Activated CD8-positive, alpha-beta memory T cell treated with anti-CD3 and anti-CD28 coated beads, Interleukin-2, amount 50 U/mL, for 24 hours (primary cell): ENCODE data around the gene RABL3.
"Not testable (repeated sequence)": the region's sequence is repeated elsewhere in the genome, so short reads cannot be mapped to it uniquely, and the experiment has no call there.

Source experiments
- DNase-seq: peaks from one replicate; pipeline ENCODE4 v3.0.0-alpha.2; 2020; ENCODE audit errors: extremely low read depth

RABL3 gene

DNA sequence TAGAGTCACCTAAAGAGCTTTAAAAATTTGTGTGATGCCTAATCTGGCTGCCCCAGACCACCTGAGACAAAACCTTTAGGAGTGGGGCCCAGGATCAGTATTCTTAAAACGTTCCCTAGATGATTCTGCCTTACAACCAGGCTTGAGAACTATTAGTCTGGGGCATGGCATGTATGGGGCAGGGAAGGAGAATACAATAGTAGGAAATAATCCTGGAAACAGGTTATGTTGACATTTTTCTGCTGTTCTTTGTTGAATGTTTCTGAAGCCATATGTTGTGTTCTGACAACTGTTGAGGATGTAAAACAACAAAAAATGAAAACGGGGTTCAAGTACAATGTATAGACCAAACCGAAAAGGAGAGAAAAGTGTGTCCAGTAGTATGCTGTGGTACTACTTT, 3.1 kb upstream of the RABL3 start:
- DNase-seq, result no peak

DNA sequence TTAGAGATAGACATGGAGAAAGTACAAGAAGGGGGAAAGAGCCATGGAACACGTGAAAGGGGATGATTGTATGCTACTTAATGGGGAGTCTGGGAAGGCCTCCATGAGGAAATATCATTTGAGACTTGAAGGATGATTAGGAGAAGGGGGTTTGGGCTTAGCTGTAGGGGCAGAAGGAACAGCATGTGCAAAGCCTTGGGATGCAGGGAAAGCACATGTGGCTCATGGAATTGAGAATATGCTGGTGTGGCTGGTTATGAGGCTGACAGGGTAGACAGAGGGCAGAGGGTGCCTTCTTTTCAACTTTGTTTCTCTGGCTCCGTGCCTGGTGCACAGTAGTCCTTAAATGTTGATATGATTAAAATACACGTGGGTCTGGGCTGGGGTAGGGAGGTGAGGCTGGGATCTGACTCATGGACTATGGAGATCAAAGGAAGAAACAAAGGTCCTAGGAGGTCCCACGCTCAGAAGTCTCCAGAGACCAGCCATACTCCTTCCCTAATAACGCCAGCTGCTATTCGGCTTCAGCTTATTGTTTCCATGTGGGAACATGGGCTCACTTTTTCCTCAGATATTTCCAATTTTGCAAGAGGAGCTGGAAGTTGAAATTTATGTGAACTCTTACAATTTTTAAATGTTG, 1.4 kb upstream of the RABL3 start:
- DNase-seq, result no peak

DNA sequence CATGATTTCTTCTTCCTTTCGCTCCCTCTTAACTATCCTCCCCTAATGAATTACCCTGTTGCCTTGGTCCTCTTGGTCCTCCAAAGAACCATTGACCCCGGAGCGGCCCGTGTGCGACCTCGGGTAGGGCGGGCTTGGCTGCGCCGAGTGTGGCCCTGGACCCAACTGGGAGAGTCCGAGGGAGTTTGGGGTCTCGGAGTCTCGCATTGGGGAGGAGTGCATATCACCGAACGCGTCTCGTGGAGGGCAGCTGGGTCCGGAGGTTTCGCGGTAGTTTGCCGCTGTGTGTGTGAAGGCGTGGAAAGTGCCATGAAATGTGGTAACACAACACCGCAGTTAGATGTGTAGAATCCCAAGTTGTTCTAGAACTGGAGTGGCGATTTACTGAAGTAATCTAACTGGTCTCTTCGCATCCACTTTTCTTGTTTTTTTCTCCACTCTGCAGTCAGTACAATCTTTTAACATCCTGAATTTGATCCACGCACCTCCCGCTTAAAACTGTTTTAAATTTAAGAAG, 591 bp upstream of the RABL3 start:
- DNase-seq, result no peak

DNA sequence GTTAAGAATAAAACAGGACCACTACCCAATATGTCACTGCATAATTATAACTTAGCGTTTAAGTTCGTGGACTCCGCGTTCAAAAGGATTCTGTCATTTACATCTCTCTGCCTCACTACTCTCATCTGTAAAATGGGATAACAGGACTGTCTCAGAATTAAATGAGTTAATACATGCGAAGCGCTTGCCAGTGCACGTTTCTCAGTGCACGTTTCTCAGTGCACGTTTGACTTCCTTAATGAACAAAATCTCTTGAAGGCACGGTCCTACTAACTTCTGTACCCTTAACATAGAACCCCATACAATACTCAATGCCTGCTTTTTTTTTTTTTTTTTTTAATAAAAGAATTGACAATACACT, 499 bp downstream of the RABL3 start:
- DNase-seq, result no peak

DNA sequence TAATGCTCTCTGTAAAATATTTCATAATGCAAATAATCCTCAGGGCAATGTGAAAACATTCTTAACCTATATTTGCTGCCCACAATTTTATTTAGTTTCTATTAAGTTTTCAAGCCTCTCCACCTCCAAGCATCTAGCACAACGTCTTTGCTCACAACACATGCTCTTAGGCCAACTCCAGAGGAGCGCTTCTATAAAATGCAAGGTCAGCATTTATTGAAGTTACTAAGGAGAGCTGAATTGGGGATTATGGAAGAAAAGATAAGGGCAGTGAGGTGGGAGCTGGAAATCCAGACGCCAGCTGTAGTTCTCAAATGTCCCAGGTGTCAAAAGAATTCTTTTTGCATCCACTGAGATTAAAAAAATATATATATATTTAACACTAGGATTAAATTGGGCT, 996 bp downstream of the RABL3 start:
- no peak for DNase-seq

DNA sequence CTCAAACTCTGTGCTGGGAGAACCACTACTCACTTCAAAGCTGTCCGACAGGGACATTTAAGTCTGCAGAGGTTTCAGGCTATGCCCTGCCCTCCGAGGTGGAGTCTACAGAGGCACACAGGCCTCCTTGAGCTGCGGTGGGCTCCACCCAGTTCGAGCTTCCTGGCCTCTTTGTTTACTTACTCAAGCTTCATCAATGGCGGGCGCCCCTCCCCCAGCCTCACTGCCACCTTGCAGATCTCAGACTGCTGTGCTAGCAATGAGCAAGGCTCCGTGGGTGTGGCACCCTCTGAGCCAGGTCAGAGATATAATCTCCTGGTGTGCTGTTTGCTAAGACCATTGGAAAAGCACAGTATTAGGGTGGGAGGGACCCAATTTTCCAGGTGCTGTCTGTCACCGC, 4.3 kb downstream of the RABL3 start:
- not testable (repeated sequence) for DNase-seq

DNA sequence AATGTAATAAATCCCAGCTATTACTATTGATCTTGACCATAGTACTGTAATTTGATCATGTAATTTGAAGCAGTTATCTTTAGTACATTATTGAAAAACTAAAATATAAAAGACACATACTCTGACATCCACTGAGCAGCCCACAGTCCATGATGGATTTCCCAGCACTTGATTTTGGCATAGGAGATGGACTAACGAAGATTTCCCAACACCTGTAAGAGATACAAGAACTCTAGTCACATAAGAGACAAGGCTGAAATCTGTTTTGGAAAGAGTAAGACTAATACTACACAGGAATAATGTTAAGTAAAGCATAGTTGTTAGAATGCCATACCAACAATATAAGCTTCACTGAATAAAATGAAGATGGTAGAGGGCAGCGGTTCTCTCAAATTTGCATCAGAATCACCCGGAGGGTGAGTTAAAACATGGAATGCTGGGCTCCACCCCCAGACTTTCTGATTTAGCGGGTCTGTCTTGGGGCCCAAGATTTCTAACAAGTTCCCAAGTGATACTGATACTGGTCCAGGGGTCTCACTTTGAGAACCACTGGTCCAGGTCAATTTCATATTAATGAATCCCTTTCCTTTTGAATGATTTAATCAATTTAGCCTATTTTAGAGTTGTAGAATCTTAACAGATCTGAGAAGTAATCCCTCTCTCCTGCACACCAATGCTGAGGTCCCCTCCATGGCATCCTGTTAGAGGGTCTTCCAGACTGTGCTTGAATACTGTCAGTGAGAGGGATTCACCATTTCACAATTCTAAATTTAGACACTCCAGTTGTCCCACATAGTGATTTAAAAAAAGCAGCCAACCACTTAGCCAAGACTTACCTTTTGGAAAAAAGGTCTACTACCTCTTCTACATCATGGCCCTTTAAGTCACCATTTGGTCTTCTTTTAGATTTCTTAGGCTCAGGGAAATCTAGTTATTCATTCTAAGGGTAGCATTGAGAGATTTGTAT, 11.5 kb downstream of the RABL3 start:
- DNase-seq, result no peak

DNA sequence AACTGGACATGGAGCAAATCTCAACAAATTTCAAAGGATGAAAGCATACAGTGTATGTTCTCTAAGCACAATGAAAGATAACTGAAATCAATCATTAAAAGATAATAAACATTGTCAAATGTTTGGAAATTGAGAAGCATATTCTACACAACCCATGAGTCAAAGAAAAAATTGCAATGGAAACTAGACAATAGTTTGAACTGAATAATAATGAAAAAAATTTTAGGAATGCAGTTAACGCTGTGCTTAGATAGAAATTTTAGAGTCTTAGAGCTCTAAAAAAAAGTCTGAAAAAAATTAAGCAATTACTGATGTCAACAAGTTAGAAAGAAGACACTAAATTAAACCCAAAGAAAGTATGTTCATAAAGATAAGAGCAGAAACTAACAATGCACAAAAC, 15.5 kb downstream of the RABL3 start:
- no peak for DNase-seq

DNA sequence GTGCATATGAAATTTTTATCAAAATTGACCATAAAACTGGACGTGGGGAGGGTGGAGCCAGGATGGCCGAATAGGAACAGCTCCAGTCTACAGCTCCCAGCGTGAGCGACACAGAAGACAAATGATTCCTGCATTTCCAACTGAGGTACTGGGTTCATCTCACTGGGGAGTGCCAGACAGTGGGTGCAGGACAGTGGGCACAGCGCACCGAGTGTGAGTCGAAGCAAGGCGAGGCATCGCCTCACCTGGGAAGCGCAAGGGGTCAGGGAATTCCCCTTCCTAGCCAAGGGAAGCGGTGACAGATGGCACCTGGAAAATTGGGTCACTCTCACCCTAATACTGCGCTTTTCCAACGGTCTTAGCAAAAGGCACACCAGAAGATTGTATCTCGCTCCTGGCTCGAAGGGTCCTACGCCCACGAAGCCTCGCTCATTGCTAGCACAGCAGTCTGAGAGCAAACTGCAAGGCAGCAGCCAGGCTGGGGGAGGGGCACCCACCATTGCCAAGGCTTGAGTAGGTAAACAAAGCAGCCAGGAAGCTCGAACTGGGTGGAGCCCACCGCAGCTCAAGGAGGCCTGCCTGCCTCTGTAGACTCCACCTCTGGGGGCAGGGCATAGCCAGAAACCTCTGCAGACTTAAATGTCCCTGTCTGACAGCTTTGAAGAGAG, 23.0 kb downstream of the RABL3 start:
- not testable (repeated sequence) for DNase-seq

DNA sequence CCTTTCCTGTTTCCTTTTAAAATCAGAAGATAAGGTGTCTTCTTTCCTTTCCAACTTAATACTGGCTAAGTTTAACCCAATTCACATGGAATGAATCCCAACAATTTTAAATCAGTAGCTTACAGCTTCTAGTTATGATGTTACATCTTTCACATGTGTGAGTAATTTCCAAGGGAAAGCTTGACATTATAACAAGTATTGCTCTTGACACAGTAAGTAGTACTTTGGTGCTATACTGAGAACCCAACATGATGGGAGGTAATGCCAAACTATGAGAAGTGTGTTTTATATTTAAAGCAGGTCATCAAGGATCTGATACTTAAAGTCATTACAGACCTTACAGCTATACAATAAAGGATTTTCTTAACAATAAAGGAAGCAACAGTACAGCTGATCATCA, 29.1 kb downstream of the RABL3 start:
- no peak for DNase-seq

DNA sequence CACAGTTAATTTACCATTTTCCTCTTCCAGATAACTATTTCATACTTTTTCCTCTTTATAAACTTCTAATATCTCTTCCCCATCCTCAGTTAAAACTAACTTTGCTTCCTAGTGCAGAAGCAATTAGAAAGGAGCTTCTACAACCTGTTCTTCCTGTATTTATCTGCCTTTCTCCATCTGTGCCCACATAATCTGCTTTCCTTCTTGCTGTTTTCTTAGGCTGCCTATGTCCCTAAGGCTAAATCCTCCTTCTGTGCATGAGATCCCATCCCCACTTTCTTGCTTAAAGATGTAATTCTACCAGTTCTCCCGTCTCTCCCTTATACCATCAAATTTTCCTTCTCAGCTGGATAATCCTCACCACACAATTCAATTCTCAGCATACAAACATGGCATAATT, 31.9 kb downstream of the RABL3 start:
- DNase-seq, result no peak

DNA sequence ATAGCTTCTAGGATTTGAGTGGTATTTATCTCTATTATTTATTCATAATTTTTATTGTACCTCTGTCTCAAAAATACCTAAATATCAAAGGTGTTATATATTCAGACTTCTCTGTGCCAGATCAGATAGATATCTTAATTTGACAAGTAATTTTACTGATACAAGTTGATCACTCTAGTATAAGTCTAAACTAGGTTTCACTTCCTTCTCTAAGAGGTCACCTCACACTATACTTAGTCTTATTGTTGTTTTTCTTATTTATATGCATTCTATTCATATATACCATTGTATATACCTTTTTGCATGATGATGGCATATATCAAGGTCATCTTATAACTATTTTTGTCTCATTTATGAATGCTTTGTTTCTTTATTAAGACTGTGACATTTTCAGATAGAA, 33.9 kb downstream of the RABL3 start:
- no peak for DNase-seq

DNA sequence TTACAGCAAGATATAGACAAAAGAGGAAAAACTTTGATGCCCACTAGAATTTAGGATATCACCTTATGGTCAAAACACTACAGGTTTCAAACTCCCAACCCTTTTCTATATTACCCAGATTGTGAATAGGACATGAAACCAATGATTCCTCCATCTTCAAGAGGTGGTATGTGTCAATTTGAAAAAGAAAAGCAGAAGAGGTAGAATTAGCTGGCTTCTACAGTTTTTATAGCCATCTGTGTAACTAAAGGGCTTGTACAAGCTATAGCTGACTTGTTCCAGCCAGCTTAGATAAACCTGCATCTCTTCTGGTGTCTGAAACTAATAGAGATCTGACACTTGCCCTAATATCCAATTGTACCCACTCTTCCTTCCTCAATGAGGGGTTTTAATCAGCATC, 35.4 kb downstream of the RABL3 start:
- DNase-seq, result no peak

DNA sequence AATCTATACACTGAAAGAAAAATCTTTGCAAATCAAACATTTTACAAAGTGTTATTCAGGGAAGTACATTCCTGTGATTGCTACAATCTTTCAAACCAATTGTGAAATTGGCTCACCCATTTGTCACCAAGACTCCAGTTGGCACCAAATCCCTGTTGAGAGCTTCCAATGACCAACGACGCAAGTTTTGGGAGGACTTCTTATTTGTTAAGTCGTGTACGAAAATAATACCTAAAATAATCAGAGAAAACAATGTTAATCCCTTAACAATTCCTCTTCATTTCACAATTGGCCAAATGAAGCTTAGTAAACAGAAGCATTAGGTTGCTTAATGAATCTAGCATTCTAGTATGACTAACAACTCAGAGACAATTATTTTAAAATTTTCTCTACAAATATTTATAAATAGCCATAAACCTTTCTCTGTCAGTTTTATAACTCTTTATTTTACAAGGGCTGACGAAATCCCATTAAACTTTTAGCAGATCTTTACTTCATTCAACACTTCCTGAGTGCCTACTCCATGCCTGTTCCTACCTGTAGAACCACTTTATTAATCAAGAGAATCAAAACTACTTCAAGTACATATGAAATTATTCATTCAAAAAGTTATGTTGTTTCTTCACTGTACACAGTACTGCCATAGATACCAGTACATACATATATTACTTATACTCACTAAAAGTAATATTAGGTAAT, 36.3 kb downstream of the RABL3 start:
- DNase-seq, result no peak

DNA sequence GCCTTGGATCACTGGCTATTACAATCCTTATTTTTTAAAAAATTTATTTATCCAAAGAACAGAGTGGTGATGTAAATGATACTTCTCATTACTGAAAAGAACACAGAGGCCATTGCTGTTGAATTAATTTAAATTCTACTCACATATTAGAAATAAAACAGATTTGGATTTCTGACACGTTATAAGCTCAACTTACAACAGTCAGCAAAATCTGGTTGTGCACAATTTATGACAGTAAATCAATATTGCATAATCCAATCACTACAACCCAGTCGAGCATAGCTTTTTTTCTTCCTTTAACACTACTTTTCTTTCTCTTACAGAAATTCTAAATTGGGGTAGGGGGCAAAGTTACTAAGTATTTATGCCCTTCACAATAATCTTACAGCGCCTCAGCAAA, 43.0 kb downstream of the RABL3 start:
- no peak for DNase-seq

DNA sequence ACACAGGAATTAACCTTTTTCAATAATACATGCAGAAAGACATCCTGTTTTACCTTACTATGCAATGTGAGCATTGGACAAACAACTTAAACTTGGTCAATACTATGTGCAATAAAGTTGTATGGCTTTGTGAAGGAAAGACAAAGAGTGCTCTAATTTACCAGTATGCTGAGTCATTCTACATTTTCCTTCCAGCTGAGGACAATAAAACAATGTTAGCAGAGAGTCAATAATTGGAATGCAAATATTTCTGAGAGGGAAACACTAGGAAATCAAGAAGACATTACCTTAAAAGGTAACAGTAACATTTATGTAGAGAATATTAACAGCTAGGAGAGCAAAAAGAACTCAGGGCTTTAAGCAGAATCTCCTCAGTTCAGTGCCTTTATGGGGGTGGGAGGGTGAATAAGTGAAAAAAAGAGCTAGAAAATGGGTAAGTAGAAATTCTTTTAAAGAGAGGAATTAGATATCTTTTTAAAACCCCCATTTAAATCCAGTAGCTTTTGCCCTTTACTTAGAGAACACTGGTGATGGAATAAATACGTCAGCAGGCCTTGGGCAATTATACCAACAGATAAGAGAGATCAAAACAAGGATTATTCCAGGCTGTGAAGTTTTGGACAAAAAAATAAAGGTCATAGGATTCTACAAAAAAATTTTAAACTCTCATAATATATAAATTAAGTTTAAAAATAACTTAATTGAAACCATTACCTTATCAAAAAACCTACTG, 48.7 kb downstream of the RABL3 start:
- no peak for DNase-seq

DNA sequence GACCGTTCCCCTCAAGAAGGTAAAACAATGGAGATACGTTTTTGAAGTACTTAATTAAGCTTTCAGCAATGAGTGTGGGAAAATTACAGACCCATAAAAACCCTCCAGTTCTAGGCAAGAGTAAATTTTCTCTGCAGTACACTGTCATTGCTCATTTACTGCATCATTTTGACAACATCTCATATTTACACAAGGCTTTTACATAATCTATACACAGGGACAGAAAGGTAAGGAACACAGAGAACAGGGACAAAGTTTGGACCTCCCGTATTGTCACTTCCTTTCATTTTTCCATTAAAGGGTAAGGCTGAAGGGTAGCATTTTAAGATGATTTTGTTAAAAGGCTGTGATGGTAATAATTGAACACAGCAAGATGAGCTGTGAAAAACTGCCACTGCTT, 52.9 kb downstream of the RABL3 start:
- no peak for DNase-seq

DNA sequence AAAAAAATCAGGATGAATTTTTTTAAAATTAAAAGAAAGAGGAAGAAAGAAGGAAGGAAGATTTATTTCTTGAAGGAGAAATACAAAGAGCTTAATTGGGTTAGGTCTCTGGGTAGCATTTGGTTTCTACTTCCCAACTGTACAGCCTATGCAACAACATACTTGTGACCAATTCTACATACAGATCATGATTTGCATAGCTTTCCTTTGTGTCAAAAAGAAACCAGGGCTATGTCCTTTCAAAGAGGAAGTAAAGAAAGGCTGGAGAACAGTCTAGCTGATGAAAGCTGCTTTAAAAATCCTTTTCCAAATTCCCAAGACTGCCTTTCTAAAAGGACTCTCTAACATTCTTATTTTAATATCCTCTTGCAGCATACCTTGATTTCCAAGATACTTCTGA, 54.2 kb downstream of the RABL3 start:
- DNase-seq, result no peak

DNA sequence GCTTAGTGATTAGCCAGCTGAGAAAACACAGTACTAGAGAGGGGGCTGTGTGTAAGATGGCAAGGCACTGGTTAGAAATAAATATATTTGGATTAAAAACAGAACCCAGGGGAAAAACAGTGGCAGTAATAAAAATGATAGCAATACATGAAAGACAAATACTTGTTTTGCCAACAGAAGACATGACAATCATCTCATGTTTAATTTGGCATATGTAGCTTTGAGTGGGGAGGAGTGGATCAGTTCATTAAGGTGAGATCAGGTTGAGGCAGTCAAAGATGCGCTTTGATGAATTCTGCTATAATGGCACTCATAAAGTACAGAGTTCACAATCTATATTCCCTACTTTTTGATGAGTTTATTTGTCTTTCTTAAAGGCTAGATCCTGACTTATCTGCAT, 56.9 kb downstream of the RABL3 start:
- no peak for DNase-seq

DNA sequence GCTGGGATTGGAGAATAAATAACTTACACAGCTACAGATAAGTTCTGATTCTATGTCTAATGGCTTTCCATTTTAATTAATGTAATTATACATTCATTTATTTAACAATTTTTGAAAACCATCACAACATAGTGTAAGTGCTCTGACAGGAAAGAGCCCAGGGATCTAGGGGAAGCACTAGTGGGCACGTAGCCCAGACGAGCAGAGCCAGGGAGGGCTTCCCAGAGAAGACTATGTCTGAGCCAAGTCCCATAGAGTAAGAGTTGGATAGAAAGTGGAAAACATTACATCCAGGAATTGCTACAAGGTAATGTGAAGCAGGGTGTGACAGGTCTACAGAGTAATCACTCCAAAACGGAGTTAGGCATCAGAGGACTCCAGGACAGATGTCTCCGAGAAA, 57.4 kb downstream of the RABL3 start:
- DNase-seq, result no peak

DNA sequence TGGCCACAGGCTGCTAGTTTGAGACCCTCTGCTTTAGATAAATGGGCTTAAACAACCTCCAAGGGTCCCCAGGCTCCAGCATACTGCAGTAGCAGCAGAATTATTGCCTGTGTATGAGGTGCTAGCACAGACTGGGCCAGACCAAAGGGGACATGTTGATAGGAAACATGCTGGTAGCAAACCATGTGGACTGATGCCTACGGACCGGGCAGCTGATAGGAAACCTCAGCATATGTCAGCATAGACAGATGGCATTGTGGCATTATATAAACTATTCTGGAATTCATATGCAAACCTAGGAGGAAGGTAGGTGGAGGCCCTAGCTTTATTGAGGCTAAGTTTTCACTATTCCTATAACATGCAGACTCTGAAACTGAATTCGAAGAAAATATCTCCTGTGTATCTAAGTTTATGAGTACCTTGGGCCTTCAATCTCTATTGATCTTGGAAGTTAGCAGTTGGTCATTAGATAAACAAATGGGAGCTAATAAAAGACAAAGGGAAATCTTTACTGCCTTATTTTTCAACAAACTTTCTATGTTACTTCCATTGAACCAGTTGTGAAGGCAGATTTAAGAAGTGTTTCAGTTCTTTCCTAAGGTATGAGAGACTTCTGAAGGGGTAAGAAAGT, 58.5 kb downstream of the RABL3 start:
- no peak for DNase-seq
